ENCODE data around the gene CACNB2. TPM values are rescaled to one million over a fixed set of nuclear protein-coding genes. Genes with fewer than 3 reads are reported as not detected.

The CACNB2 gene
- polyA plus RNA-seq, 6 donors from 2014 or later, result 0.16 to 0.73 (median 0.41) TPM; not detected in 1

DNA sequence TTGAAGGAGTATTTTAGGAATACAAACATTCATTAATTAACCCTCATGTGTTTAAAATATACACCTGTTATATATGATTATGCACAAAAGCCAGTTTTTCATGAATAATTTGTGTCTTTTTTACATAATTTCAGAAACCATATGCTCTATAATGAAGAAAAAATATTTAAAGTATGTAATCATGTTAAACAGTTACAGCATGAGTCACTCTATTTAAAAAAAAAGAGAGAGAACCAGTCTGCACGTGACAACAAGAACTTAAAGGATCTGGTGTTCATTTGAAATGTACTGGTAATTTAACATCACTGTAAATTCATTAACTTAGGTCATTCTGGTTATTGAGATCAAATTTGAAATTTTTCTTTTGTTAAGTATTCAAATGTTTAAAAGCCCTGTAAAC lies 228.5 kb downstream of the CACNB2 start:
- Mint-ChIP-seq H3K4me1 (no peaks in the 10 kb centered on the region), H3K9me3 (peaks cover 0 to 4% (median 0%) of the 10 kb centered on the region in 7 donors), H3K27me3 (peaks cover 0 to 8% (median 8%) of the 10 kb centered on the region in 3 donors), H3K27ac (no peak overlapping the region), H3K4me3 (no peak overlapping the region), H3K36me3 (no peaks in the 10 kb centered on the region)
- no peak for ATAC-seq (ENCODE audit: low read depth in 2 of 2)
- no peak for DNase-seq

DNA sequence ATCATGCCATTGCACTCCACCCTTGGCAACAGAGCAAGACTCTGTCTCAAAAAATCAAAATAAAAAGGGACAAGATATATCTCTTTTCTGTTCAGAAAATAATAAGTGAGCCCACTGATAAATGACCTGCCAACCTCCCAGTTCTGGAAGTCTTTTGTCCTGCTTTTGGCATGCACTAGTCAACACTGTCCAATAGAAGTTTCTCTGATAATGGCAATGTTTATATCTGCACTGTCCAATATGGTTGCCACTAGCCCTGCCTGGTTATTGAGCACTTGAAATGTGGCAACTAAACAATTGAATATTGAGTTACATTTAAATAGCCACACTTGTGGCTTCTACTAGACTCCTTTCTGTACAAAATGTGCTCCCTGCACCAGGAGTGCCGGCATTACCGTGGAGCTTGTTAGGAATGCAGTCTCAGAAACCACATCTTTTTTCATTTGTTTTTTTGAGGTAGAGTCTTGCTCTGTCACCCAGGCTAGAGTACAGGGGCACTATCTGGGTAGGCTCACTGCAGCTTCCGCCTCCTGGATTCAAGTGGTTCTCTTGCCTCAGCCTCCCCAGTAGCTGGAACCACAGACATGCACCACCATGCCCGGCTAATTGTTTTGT lies 229.7 kb downstream of the CACNB2 start:
- peaks cover 0 to 2% (median 0%) of the 10 kb centered on the region in 3 donors for H3K27me3 Mint-ChIP-seq
- H3K4me3 Mint-ChIP-seq, result no peak overlapping the region
- no peak for ATAC-seq (ENCODE audit: low read depth in 2 of 2)

DNA sequence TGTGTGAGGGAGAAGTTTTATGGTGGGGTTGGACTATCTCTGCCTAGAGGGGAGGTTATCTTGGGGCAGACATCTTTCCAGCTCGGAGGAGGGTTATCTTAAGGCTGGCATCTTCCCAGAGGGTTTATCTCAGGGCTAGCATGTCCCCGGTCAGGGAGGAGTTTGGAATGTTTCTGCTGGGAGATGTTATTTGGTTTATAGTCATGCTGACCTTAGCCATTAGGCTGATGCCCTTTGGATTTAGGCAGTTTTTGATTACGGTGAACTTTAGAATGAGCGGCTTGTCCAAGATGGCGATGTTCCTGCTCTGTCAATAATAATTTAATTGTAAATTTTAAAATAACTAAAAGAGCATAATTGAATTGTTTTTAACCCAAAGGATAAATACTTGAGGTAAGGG lies 236.4 kb downstream of the CACNB2 start:
- Mint-ChIP-seq H3K4me3 (no peak overlapping the region), H3K4me1 (peaks cover 0 to 2% (median 0%) of the 10 kb centered on the region in 3 donors), H3K36me3 (no peaks in the 10 kb centered on the region), H3K27ac (peak overlapping the region in 1 of 6 donors; percentile 3), H3K9me3 (peaks cover 3 to 7% (median 5%) of the 10 kb centered on the region in 7 donors), H3K27me3 (peaks cover 0 to 3% (median 0%) of the 10 kb centered on the region in 3 donors)
- DNase-seq, result no peak
- no peak for ATAC-seq (ENCODE audit: low read depth in 2 of 2)

More for the DNA sequence above, 229.7 kb downstream of the CACNB2 start:
- no peak overlapping the region for H3K27ac Mint-ChIP-seq
- no peaks in the 10 kb centered on the region for H3K4me1 Mint-ChIP-seq
- DNase-seq, result no peak
- peaks cover 0 to 2% (median 0%) of the 10 kb centered on the region in 7 donors for H3K9me3 Mint-ChIP-seq
- no peaks in the 10 kb centered on the region for H3K36me3 Mint-ChIP-seq

DNA sequence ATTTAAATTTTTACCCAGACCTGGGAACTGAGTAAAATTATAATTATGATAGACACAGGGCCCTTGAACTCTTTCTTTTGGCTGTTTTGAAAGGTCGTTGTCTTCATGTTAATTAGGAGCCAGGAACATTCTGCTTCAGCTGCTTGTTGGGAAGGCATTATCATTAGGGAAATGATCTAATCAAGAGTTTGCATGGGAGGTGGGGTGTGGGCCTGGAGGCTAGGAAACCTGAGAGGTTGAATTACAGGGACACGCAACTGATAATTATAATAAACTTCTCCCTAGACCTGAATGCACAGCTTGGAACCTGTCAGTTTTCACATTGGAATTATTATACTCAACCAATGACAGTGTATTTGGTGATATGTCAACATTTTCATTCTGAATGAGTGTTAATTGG lies 237.7 kb downstream of the CACNB2 start:
- H3K9me3 Mint-ChIP-seq, result peaks cover 3 to 7% (median 5%) of the 10 kb centered on the region in 7 donors

DNA sequence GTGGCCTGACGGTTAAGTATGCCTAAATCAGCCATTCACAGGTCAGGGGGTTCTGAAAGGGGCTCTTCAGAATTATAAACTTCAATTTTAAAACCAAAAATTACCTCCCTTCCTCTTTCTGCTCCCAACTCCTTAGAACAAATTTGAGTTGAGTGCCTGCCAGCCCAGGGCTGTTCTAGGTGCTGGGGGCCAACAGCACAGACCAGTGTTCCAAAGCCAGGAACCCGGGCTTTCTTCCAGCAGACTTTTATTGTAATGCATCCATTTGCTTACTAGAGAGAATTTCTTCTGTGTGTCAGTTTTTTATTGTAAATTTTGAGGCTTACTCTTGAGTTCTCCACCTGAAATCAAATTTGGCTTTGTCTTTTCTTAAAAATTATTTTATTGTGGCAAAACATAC lies 238.5 kb downstream of the CACNB2 start:
- Mint-ChIP-seq H3K36me3 (no peaks in the 10 kb centered on the region), H3K4me3 (no peak overlapping the region), H3K27me3 (peaks cover 0 to 6% (median 0%) of the 10 kb centered on the region in 3 donors), H3K27ac (no peak overlapping the region), H3K9me3 (peaks cover 3 to 7% (median 5%) of the 10 kb centered on the region in 7 donors), H3K4me1 (peaks cover 0 to 2% (median 0%) of the 10 kb centered on the region in 3 donors)
- DNase-seq (no peak), ATAC-seq (ENCODE audit: low read depth in 2 of 2) (no peak)

More for the DNA sequence above, 237.7 kb downstream of the CACNB2 start:
- Mint-ChIP-seq H3K4me1 (peaks cover 0 to 2% (median 0%) of the 10 kb centered on the region in 3 donors), H3K4me3 (no peak overlapping the region), H3K27ac (no peak overlapping the region), H3K36me3 (no peaks in the 10 kb centered on the region), H3K27me3 (peaks cover 0 to 6% (median 0%) of the 10 kb centered on the region in 3 donors)
- DNase-seq (no peak), ATAC-seq (ENCODE audit: low read depth in 2 of 2) (no peak)

DNA sequence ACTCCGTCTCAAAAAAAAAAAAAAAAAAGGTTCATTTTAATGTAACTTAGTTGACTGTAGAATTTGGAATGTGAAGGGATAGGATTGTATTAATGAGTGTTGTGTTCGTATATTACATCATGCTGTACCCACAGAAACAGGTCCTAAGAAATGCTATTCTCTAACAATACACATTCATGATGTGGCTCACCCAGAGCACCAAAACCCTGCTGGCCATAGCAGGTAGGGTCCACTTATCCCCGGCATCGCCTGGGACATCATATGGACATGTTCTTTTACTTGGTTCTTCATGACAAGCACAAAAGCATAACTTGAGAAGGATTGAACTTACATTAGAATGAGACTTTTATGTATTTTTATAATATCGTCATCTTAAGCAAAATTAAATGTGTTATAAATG lies 241.5 kb downstream of the CACNB2 start:
- Mint-ChIP-seq H3K4me1 (peaks cover 0 to 2% (median 0%) of the 10 kb centered on the region in 3 donors), H3K27me3 (peaks cover 0 to 6% (median 0%) of the 10 kb centered on the region in 3 donors), H3K36me3 (no peaks in the 10 kb centered on the region), H3K27ac (peak overlapping the region in 1 of 6 donors; percentile 28), H3K4me3 (no peak overlapping the region), H3K9me3 (peaks cover 0 to 4% (median 0%) of the 10 kb centered on the region in 7 donors)
- DNase-seq, result no peak
- ATAC-seq (ENCODE audit: low read depth in 2 of 2), result no peak

DNA sequence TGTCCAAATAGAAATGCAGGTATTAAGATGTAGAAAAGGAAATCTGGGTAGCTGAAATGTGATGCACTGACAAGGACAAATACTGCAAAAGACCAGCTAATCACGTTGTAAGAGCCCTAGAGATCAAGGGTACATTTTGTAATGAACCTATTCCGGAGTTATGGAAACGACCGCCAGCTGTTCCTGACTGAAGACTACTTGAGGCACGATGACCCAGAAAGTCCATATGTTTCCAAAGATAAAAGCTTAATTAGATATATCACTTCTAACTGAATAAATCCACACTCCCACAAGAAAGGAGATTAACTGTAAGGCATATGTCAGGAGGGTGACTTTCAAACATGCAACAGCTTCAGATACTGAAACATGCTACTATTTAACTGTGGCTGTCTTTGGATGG lies 257.7 kb downstream of the CACNB2 start:
- H3K27me3 Mint-ChIP-seq, result peaks cover 4 to 18% (median 8%) of the 10 kb centered on the region in 3 donors
- peaks cover 10 to 14% (median 10%) of the 10 kb centered on the region in 3 donors for H3K4me1 Mint-ChIP-seq
- no peak overlapping the region for H3K4me3 Mint-ChIP-seq
- ATAC-seq (ENCODE audit: low read depth in 2 of 2), result no peak
- no peaks in the 10 kb centered on the region for H3K36me3 Mint-ChIP-seq
- no peak for DNase-seq
- no peaks in the 10 kb centered on the region for H3K9me3 Mint-ChIP-seq
- H3K27ac Mint-ChIP-seq, result no peak overlapping the region

DNA sequence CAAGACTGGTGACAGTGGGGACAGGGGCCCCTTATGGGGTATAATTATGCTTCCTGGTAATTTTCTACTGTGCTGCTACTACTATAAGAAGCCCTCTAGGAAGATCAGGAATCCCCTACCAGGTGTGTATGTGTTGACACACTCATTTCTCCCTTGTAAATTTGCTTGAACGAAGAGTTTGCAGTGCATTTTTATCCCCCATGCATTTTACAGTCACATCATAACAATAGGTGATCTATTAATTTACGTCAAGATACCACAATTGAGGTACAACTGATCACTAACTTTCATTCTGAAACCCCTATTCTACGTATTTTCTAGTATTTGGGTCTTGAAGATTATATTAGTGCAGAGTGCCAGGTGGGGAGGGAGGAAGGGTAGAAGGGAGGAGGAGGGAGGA lies 258.9 kb downstream of the CACNB2 start:
- Mint-ChIP-seq H3K27ac (no peak overlapping the region), H3K27me3 (peaks cover 4 to 18% (median 8%) of the 10 kb centered on the region in 3 donors)
- ATAC-seq (ENCODE audit: low read depth in 2 of 2), result no peak

DNA sequence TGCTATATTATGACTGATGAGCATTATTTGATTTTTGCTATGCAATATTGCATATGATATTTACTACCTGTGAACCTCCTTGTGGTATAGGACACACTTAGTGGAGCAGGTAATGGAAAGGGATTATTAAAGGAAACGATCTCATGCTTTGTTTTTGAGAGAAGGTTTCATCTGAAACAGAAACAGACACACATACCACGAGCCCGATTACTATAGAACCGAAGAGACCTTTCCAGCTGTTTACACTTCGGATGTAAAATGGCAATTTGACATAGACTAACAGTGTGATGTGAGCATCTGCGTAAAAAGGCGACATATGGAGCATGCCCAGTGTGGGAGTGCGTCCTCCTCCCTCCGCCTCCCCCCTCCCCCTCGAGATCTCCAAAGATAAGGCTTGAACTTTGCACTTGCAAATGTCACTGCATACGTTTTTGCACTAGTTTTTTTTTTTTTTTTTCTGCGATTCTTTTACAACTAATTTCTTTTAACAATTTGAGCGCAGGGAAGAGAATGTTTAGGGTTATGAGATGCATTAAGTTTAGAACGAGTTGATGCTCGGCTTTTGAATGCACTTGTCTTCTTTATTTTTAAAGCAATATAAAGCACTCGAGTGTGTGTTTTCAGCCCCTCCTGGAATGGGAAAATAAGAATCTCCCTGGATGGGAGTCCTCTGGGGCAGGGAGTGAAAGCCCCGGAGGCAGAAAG lies 260.1 kb downstream of the CACNB2 start:
- Mint-ChIP-seq H3K4me3 (peak overlapping the region in 5 of 8 donors; percentile 28 to 71 (median 69)), H3K36me3 (no peaks in the 10 kb centered on the region), H3K27ac (peak overlapping the region in 1 of 6 donors; percentile 52), H3K27me3 (peaks cover 4 to 18% (median 8%) of the 10 kb centered on the region in 3 donors), H3K4me1 (peaks cover 10 to 14% (median 10%) of the 10 kb centered on the region in 3 donors), H3K9me3 (no peaks in the 10 kb centered on the region)
- DNase-seq (no peak), ATAC-seq (ENCODE audit: low read depth in 2 of 2) (no peak)

More for the DNA sequence above, 258.9 kb downstream of the CACNB2 start:
- Mint-ChIP-seq H3K4me3 (no peak overlapping the region), H3K4me1 (peaks cover 10 to 14% (median 10%) of the 10 kb centered on the region in 3 donors), H3K36me3 (no peaks in the 10 kb centered on the region), H3K9me3 (no peaks in the 10 kb centered on the region)
- DNase-seq, result no peak

DNA sequence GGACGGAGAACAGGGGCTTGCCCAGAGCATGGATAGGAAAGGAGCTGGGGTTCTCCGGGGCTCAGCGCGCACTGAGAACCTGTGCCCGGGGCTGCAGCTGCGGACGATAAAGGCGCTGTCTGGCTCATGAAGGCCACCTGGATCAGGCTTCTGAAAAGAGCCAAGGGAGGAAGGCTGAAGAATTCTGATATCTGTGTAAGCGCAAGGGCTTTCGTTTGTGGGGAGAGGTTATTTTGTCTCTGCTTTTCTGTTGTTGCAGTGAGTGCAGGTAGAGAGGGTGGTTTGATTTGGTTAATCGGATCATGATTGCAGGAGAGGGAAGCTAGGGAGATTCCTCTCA lies 260.7 kb downstream of the CACNB2 start:
- peak overlapping the region in 2 of 6 donors; percentile 52 to 61 for H3K27ac Mint-ChIP-seq
- DNase-seq (no peak), ATAC-seq (ENCODE audit: low read depth in 2 of 2) (no peak)
- H3K9me3 Mint-ChIP-seq, result no peaks in the 10 kb centered on the region
- peaks cover 4 to 18% (median 8%) of the 10 kb centered on the region in 3 donors for H3K27me3 Mint-ChIP-seq
- H3K36me3 Mint-ChIP-seq, result no peaks in the 10 kb centered on the region
- H3K4me1 Mint-ChIP-seq, result peaks cover 10 to 14% (median 10%) of the 10 kb centered on the region in 3 donors
- H3K4me3 Mint-ChIP-seq, result peak overlapping the region in 4 of 8 donors; percentile 28 to 71 (median 68)

DNA sequence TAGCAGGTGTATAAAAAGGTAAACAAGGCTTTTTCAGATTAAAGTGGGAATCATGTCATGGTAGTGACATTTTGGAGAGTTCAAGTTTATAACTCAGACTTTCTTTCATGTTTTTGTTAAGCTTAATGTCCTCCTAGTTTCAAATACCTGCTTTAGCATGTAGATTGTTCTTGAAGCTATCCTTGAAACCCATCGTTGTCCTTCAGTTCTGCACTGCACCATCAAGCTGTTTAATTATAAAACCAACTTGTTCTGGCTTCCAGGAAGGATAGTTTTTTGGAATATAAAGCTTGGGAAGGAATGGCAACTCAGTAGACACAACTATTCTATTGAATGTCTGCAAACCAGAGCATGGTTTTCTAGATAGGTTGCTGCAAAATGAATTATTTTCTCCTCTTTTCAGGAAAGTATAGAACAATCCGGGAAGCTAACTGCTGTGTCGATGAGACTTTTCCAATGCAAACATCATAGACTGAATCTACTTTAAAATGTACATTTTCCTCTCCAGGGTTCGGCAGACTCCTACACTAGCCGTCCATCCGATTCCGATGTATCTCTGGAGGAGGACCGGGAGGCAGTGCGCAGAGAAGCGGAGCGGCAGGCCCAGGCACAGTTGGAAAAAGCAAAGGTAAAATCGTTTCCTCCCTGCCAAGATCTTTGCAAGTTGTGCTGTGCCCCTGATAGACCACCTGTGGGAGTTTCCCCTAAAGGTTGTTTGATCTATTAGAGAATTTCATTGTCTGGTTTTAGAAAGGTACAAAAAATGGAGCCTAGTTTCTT lies 261.4 kb downstream of the CACNB2 start:
- Mint-ChIP-seq H3K27ac (peak overlapping the region in 1 of 6 donors; percentile 61), H3K4me1 (peaks cover 10 to 14% (median 10%) of the 10 kb centered on the region in 3 donors), H3K9me3 (no peaks in the 10 kb centered on the region), H3K27me3 (peaks cover 4 to 18% (median 8%) of the 10 kb centered on the region in 3 donors), H3K4me3 (no peak overlapping the region), H3K36me3 (no peaks in the 10 kb centered on the region)
- ATAC-seq (ENCODE audit: low read depth in 2 of 2) (no peak), DNase-seq (no peak)

DNA sequence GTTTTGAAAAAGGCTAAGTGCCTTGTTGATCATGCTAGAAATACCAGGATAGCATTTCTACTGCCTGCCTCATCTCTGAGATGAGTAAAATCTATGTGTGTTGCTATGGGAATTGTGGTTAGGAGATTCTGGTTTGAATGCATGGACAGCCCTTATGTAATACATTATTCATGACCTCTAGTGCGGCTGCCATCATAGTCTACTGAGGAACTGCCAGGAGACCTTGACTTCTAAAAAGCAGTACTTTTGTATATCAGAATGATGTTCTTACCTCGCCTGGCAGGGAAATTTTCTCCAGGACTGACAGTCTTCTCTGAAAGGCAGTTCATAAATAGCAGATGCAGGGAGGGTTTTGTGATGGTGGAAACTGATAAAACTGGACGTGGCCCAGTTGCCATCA lies 262.6 kb downstream of the CACNB2 start:
- DNase-seq (no peak), ATAC-seq (ENCODE audit: low read depth in 2 of 2) (no peak)
- Mint-ChIP-seq H3K27me3 (peaks cover 4 to 18% (median 8%) of the 10 kb centered on the region in 3 donors), H3K4me1 (peaks cover 10 to 14% (median 10%) of the 10 kb centered on the region in 3 donors), H3K27ac (no peak overlapping the region), H3K36me3 (no peaks in the 10 kb centered on the region), H3K4me3 (no peak overlapping the region), H3K9me3 (no peaks in the 10 kb centered on the region)

DNA sequence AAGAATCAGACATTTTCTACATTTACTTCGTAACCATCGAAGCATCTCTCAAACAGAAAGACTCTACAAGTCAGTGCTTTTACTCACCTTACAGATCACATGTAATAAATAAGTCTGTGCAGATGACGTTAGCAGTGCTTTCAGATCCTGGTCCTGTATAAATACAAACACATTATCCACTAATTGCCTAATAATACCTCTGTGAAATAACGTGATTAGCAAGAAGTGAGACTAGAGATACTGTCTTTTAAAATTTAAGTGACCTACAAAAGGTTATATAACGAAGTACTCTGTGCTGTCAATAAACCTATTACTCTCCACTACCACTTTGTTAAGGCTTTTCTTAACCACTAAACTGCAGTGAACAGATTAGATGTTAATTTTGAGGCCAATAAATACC lies 264.3 kb downstream of the CACNB2 start:
- Mint-ChIP-seq H3K27me3 (peaks cover 4 to 18% (median 8%) of the 10 kb centered on the region in 3 donors), H3K27ac (no peak overlapping the region), H3K4me3 (no peak overlapping the region), H3K36me3 (no peaks in the 10 kb centered on the region), H3K4me1 (peaks cover 10 to 14% (median 10%) of the 10 kb centered on the region in 3 donors), H3K9me3 (no peaks in the 10 kb centered on the region)
- ATAC-seq (ENCODE audit: low read depth in 2 of 2), result no peak
- no peak for DNase-seq

Data from naive B cell (primary cell).